ENCODE measurements around the gene TP53I11. TPM values are rescaled to one million over a fixed set of nuclear protein-coding genes. Genes with fewer than 3 reads are reported as not detected.

TP53I11 gene
- polyA plus RNA-seq, 1 donor (not counting 4 experiments of a cell fraction or from before 2014, with no cell fraction given), result 21.4 TPM

GRCh38 chr11:44904261-44905020 is 46.2 kb downstream of the TP53I11 start:
- Histone ChIP-seq H3K9me1 (ENCODE audit: control insufficient read depth, extremely low read depth, insufficient read depth, low read length) (no peaks in the 10 kb centered on the region), H3K4me2 (ENCODE audit: control insufficient read depth, extremely low read depth, insufficient read depth, low read depth, low read length) (no peak overlapping the region), H4K20me1 (ENCODE audit: control insufficient read depth, extremely low read depth, insufficient read depth, low read length) (no peaks in the 10 kb centered on the region), H3K4me3 (ENCODE audit: control insufficient read depth in 2 of 3, extremely low read depth in 1 of 3, insufficient read depth in 2 of 3, low read depth in 1 of 3, low read length in 3 of 3) (no peak overlapping the region), H3K9ac (ENCODE audit: control insufficient read depth, extremely low read depth, insufficient read depth, low read length) (no peak overlapping the region), H3K9me3 (ENCODE audit: control insufficient read depth, low read depth, low read length) (no peaks in the 10 kb centered on the region), H3K36me3 (ENCODE audit: control insufficient read depth in 2 of 2, extremely low read depth in 1 of 2, insufficient read depth in 2 of 2, low read length in 2 of 2) (no peaks in the 10 kb centered on the region), H3K27ac (ENCODE audit: control insufficient read depth, insufficient read depth, low read length) (no peak overlapping the region), H3K79me2 (ENCODE audit: control insufficient read depth, insufficient read depth, low read length) (no peaks in the 10 kb centered on the region), H3K27me3 (ENCODE audit: control insufficient read depth, extremely low read depth, insufficient read depth, low read length) (peaks cover 14% of the 10 kb centered on the region), H3K4me1 (ENCODE audit: control insufficient read depth, extremely low read depth, insufficient read depth, low read length) (no peaks in the 10 kb centered on the region), H2AFZ (ENCODE audit: control insufficient read depth, low read length) (no peak overlapping the region)
- FAIRE-seq (no peak), DNase-seq (ENCODE audit: low read depth, low spot score) (no peak)
- dilution Hi-C loops (cut with MboI; ENCODE audit: extremely low pct_ligation_motif_present, low sequenced_read_pairs), result no loop called here
- TF ChIP-seq CTCF (optimal IDR thresholded peaks at IDR 0.05 in 1 of 3, IDR thresholded peaks at IDR 0.05 in 1 of 3, conservative IDR thresholded peaks at IDR 0.05 in 1 of 3; ENCODE audit: extremely low read depth in 1 of 3, insufficient read depth in 2 of 3, low read length in 3 of 3) (no peak), EZH2 (IDR thresholded peaks at IDR 0.05; ENCODE audit: low read length) (no peak)

GRCh38 chr11:44903518-44903917 is 47.2 kb downstream of the TP53I11 start:
- no peaks in the 10 kb centered on the region for H4K20me1 ChIP-seq (ENCODE audit: control insufficient read depth, extremely low read depth, insufficient read depth, low read length)
- no peak overlapping the region for H2AFZ ChIP-seq (ENCODE audit: control insufficient read depth, low read length)
- DNase-seq (ENCODE audit: low read depth, low spot score) (no peak), FAIRE-seq (no peak)
- no peaks in the 10 kb centered on the region for H3K4me1 ChIP-seq (ENCODE audit: control insufficient read depth, extremely low read depth, insufficient read depth, low read length)
- H3K9me1 ChIP-seq (ENCODE audit: control insufficient read depth, extremely low read depth, insufficient read depth, low read length), result no peaks in the 10 kb centered on the region
- no peaks in the 10 kb centered on the region for H3K9me3 ChIP-seq (ENCODE audit: control insufficient read depth, low read depth, low read length)
- dilution Hi-C loops (cut with MboI; ENCODE audit: extremely low pct_ligation_motif_present, low sequenced_read_pairs), result no loop called here
- H3K4me3 ChIP-seq (ENCODE audit: control insufficient read depth in 2 of 3, extremely low read depth in 1 of 3, insufficient read depth in 2 of 3, low read depth in 1 of 3, low read length in 3 of 3), result no peak overlapping the region
- TF ChIP-seq EZH2 (IDR thresholded peaks at IDR 0.05; ENCODE audit: low read length) (no peak), CTCF (optimal IDR thresholded peaks at IDR 0.05 in 1 of 3, IDR thresholded peaks at IDR 0.05 in 1 of 3, conservative IDR thresholded peaks at IDR 0.05 in 1 of 3; ENCODE audit: extremely low read depth in 1 of 3, insufficient read depth in 2 of 3, low read length in 3 of 3) (no peak)
- no peaks in the 10 kb centered on the region for H3K36me3 ChIP-seq (ENCODE audit: control insufficient read depth in 2 of 2, extremely low read depth in 1 of 2, insufficient read depth in 2 of 2, low read length in 2 of 2)
- H3K79me2 ChIP-seq (ENCODE audit: control insufficient read depth, insufficient read depth, low read length), result no peaks in the 10 kb centered on the region
- no peak overlapping the region for H3K27ac ChIP-seq (ENCODE audit: control insufficient read depth, insufficient read depth, low read length)
- H3K4me2 ChIP-seq (ENCODE audit: control insufficient read depth, extremely low read depth, insufficient read depth, low read depth, low read length), result no peak overlapping the region
- H3K27me3 ChIP-seq (ENCODE audit: control insufficient read depth, extremely low read depth, insufficient read depth, low read length), result peaks cover 15% of the 10 kb centered on the region
- no peak overlapping the region for H3K9ac ChIP-seq (ENCODE audit: control insufficient read depth, extremely low read depth, insufficient read depth, low read length)

Measured in keratinocyte (primary cell).